GM21360 (cell line): Measurements from ENCODE around the gene RBM7.
A peak's percentile ranks its signal among the peaks of the same experiment; 100 is the strongest.

Source experiments
- ATAC-seq: cut with Tn5 transposase; IDR thresholded peaks from one replicate; pipeline ENCODE4 v1.9.1; 2021; ENCODE audit warnings: mild to moderate bottlenecking, moderate library complexity; ENCODE audit not compliant: unreplicated experiment

The RBM7 gene

GRCh38 chr11:114395736-114396135, 4.7 kb upstream of the RBM7 start:
- ATAC-seq = no peak

GRCh38 chr11:114396916-114397315, 3.5 kb upstream of the RBM7 start:
- ATAC-seq = no peak

GRCh38 chr11:114397349-114397982, 3.0 kb upstream of the RBM7 start:
- no peak for ATAC-seq

- ATAC-seq = no peak
Observed at GRCh38 chr11:114398303-114398920, 2.1 kb upstream of the RBM7 start.

GRCh38 chr11:114399490-114400215, 813 bp upstream of the RBM7 start:
- ATAC-seq = peak; percentile 21

GRCh38 chr11:114400915-114401223, 403 bp downstream of the RBM7 start:
- ATAC-seq = no peak

- no peak for ATAC-seq
Observed at GRCh38 chr11:114401311-114401710, 845 bp downstream of the RBM7 start.

- no peak for ATAC-seq
Observed at GRCh38 chr11:114412946-114413345, 12.5 kb downstream of the RBM7 start.

- ATAC-seq = no peak
Observed at GRCh38 chr11:114413958-114414357, 13.5 kb downstream of the RBM7 start.

- no peak for ATAC-seq
Observed at GRCh38 chr11:114416441-114416961, 16.0 kb downstream of the RBM7 start.

- ATAC-seq = no peak
Observed at GRCh38 chr11:114426280-114426679, 25.8 kb downstream of the RBM7 start.

- no peak for ATAC-seq
Observed at GRCh38 chr11:114430290-114430689, 29.8 kb downstream of the RBM7 start.

- no peak for ATAC-seq
Observed at GRCh38 chr11:114432893-114433292, 32.4 kb downstream of the RBM7 start.

- no peak for ATAC-seq
Observed at GRCh38 chr11:114433376-114433775, 32.9 kb downstream of the RBM7 start.

- no peak for ATAC-seq
Observed at GRCh38 chr11:114438303-114438702, 37.8 kb downstream of the RBM7 start.

- peak; percentile 99 for ATAC-seq
Observed at GRCh38 chr11:114439229-114440120, 39.0 kb downstream of the RBM7 start, which contains the start of gene REXO2. Gene REXO2, plus strand, starts transcription at chr11:114439467. Its CDS starts 62 bp downstream, at chr11:114439529.

- no peak for ATAC-seq
Observed at GRCh38 chr11:114440121-114440860, 39.8 kb downstream of the RBM7 start.

GRCh38 chr11:114440971-114441763, 40.7 kb downstream of the RBM7 start:
- no peak for ATAC-seq

GRCh38 chr11:114441921-114442320, 41.5 kb downstream of the RBM7 start:
- no peak for ATAC-seq
